Measurements from ENCODE around the gene STEAP3. TPM values are rescaled to one million over a fixed set of nuclear protein-coding genes. Genes with fewer than 3 reads are reported as not detected.
A peak's percentile ranks its signal among the peaks of the same experiment; 100 is the strongest.

STEAP3 gene
- total RNA-seq, 2 donors from 2014 or later: 26.6 to 52.2 TPM

- DNase-seq: no peak
- no peaks in the 10 kb centered on the region for H3K36me3 ChIP-seq
- intact Hi-C loops (cut with DNase I): no loop called here
- H3K27me3 ChIP-seq: no peaks in the 10 kb centered on the region
- H3K27ac ChIP-seq: no peak overlapping the region
- no peak overlapping the region for H3K9ac ChIP-seq (ENCODE audit: low read depth in 2 of 2, low read length in 2 of 2)
- no peak overlapping the region for H3K4me3 ChIP-seq
- no peaks in the 10 kb centered on the region for H3K4me1 ChIP-seq
- TF ChIP-seq CTCF (IDR thresholded peaks at IDR 0.05): no peak
- H3K9me3 ChIP-seq: no peaks in the 10 kb centered on the region
These were observed 64.9 kb downstream of the STEAP3 start for GRCh38 chr2:119288576-119288975.

- Histone ChIP-seq H3K36me3 (no peaks in the 10 kb centered on the region), H3K4me1 (no peaks in the 10 kb centered on the region), H3K9me3 (no peaks in the 10 kb centered on the region), H3K27me3 (no peaks in the 10 kb centered on the region), H3K27ac (no peak overlapping the region), H3K4me3 (no peak overlapping the region), H3K9ac (ENCODE audit: low read depth in 2 of 2, low read length in 2 of 2) (no peak overlapping the region)
- DNase-seq: no peak
- intact Hi-C loops (cut with DNase I): no loop called here
- no peak for TF ChIP-seq CTCF (IDR thresholded peaks at IDR 0.05)
These were observed 65.5 kb downstream of the STEAP3 start for GRCh38 chr2:119289093-119289492.

GRCh38 chr2:119289642-119290041 is 66.0 kb downstream of the STEAP3 start:
- H3K9ac ChIP-seq (ENCODE audit: low read depth in 2 of 2, low read length in 2 of 2): no peak overlapping the region
- no peak for DNase-seq
- TF ChIP-seq CTCF (IDR thresholded peaks at IDR 0.05): no peak
- no peak overlapping the region for H3K27ac ChIP-seq
- H3K4me3 ChIP-seq: no peak overlapping the region
- H3K27me3 ChIP-seq: no peaks in the 10 kb centered on the region
- no peaks in the 10 kb centered on the region for H3K36me3 ChIP-seq
- no peaks in the 10 kb centered on the region for H3K4me1 ChIP-seq
- H3K9me3 ChIP-seq: no peaks in the 10 kb centered on the region
- intact Hi-C loops (cut with DNase I): loop anchor here (5.0 kb wide), 1 partner anchor 407 kb away; no protein-coding TSS in a partner anchor

- Histone ChIP-seq H3K36me3 (no peaks in the 10 kb centered on the region), H3K4me1 (no peaks in the 10 kb centered on the region), H3K9me3 (no peaks in the 10 kb centered on the region), H3K9ac (ENCODE audit: low read depth in 2 of 2, low read length in 2 of 2) (no peak overlapping the region), H3K27me3 (no peaks in the 10 kb centered on the region), H3K27ac (no peak overlapping the region), H3K4me3 (no peak overlapping the region)
- TF ChIP-seq CTCF (IDR thresholded peaks at IDR 0.05): peak; percentile 73
- intact Hi-C loops (cut with DNase I): loop anchor here (5.0 kb wide), 1 partner anchor 409 kb away; no protein-coding TSS in a partner anchor
- peak; percentile 69 for DNase-seq
These were observed 67.4 kb downstream of the STEAP3 start for GRCh38 chr2:119290859-119291587.

DNA sequence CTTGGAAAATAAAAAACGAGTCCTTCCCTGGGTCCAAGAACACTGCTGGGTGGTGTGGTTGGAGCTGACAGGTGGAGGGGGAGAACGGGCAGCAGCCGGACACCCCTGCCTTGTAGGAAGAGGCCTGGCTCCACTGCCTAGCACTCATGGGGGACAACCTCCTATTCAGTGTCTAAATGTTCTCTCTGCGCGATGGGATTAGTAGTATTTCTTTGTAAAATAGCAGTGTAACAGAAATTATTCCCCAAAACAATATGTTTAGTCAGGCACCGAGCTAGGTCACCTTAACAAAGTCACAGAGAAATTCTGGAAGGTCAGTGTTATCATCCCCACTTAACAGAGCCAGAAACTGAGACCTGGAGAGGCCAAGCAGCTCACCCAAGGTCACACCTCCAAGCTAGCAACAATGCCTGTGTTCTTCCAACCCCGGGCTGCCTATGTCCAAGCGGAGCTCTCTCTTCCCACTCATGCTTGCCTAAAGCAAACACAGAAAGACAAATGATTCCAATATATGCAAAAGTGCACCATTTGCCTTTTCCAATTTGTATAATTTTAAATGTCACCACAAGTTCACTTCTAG is 68.0 kb downstream of the STEAP3 start:
- Histone ChIP-seq H3K9me3 (no peaks in the 10 kb centered on the region), H3K27me3 (no peaks in the 10 kb centered on the region), H3K36me3 (no peaks in the 10 kb centered on the region), H3K4me1 (no peaks in the 10 kb centered on the region), H3K4me3 (no peak overlapping the region), H3K27ac (no peak overlapping the region), H3K9ac (ENCODE audit: low read depth in 2 of 2, low read length in 2 of 2) (no peak overlapping the region)
- intact Hi-C loops (cut with DNase I): loop anchor here (5.0 kb wide), 1 partner anchor 409 kb away; no protein-coding TSS in a partner anchor
- TF ChIP-seq CTCF (IDR thresholded peaks at IDR 0.05): no peak
- DNase-seq: no peak
